Karpas-422 (cell line): ENCODE results near the gene SORBS1. TPM values are rescaled to one million over a fixed set of nuclear protein-coding genes. Genes with fewer than 3 reads are reported as not detected.
A peak's percentile ranks its signal among the peaks of the same experiment; 100 is the strongest.

Experiments used
- DNase-seq: peaks from one replicate; pipeline ENCODE4 v3.0.0-alpha.2; 2015
- H2AFZ ChIP-seq: fragments of 200-600 bp; sonication (generic); 2 replicates; pipeline ENCODE4 v1.6.1; 2014; ENCODE audit warnings: antibody characterized with exemption, low read length, mixed read lengths
- H3K27ac ChIP-seq: fragments of 200-600 bp; sonication (generic); 2 replicates; pipeline ENCODE4 v1.5.1; 2014; ENCODE audit warnings: mild to moderate bottlenecking, low read length, moderate library complexity
- H3K27me3 ChIP-seq: fragments of 200-600 bp; sonication (generic); 2 replicates; pipeline ENCODE4 v1.6.1; 2014; ENCODE audit warnings: low read length, mixed read lengths
- H3K36me3 ChIP-seq: fragments of 200-600 bp; sonication (generic); 2 replicates; pipeline ENCODE4 v1.6.1; 2014; ENCODE audit warnings: low read length, mixed read lengths; ENCODE audit not compliant: insufficient read depth
- H3K4me1 ChIP-seq: fragments of 200-600 bp; sonication (generic); 2 replicates; pipeline ENCODE4 v1.6.1; 2014; ENCODE audit warnings: mild to moderate bottlenecking, low read length, mixed read lengths
- H3K4me2 ChIP-seq: fragments of 200-600 bp; sonication (generic); 2 replicates; pipeline ENCODE4 v1.6.1; 2014; ENCODE audit warnings: low read length, low read depth, mild to moderate bottlenecking; ENCODE audit not compliant: poor library complexity, severe bottlenecking
- H3K4me3 ChIP-seq: fragments of 200-600 bp; sonication (generic); 2 replicates; pipeline ENCODE4 v1.5.1; 2014; ENCODE audit warnings: mild to moderate bottlenecking, antibody characterized with exemption, low read length, mixed read lengths
- H3K79me2 ChIP-seq: fragments of 200-600 bp; sonication (generic); 2 replicates; pipeline ENCODE4 v1.6.1; 2014; ENCODE audit warnings: mild to moderate bottlenecking, low read length, mixed read lengths
- H3K9ac ChIP-seq: fragments of 200-600 bp; sonication (generic); 2 replicates; pipeline ENCODE4 v1.6.0; 2014; ENCODE audit warnings: low read length
- H3K9me2 ChIP-seq: fragments of 200-600 bp; sonication (generic), shearing (Covaris generic); replicated peaks from 2 replicates; pipeline ENCODE4 v1.6.0; 2014; ENCODE audit warnings: mild to moderate bottlenecking, low read length, moderate library complexity; ENCODE audit not compliant: insufficient read depth
- H3K9me3 ChIP-seq: fragments of 300-700, 200-600 bp; sonication (generic); 2 replicates; pipeline ENCODE4 v1.6.1; 2014; ENCODE audit warnings: low read length, mixed read lengths
- H4K20me1 ChIP-seq: fragments of 200-600 bp; sonication (generic); 2 replicates; pipeline ENCODE4 v1.6.1; 2014; ENCODE audit warnings: mild to moderate bottlenecking, antibody characterized with exemption, low read length, low read depth; ENCODE audit not compliant: insufficient read depth
- total RNA-seq: library from RNA; depleted of rRNA; stranded (reverse); fragments of >200 nt; shearing (Covaris generic); gene quantifications from 2 replicates; pipeline ENCODE4 v1.2.3, GENCODE V29; 2014; ENCODE audit warnings: low replicate concordance

SORBS1 gene
- total RNA-seq, 1 experiment from 2014 or later, result 0.15 TPM

DNA sequence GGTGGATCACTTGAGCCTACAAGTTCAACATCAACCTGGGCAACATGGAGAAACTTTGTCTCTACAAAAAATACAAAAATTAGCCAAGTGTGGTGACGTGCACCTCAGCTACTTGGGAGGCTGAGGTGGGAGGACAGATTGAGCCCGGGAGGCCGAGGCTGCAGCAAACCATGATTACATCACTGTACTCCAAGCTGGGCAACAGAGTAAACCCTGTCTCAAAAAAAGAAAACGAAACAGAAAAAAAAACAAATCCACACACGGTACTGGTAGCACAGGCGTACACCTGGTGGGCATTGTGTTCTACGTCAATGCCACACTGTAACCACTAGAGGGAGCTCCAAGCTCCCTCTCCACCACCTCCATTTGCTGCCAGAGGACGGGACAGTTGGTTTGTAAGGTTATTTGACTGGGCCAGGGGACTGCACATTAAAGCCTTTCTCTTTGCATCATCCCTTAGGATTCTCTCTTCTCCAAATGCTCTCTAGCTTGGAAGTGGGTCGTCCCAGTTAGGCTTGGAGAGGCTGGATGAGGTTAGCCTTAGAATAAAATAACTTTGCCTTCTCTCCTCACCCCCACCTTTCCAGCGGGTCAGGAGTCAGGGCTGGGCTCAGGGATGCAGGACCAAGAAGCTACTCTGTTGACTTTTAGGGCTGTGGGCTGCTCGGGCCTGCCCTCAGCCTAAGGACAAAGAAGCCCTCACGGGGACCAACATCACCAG is 130.8 kb downstream of the SORBS1 start:
- Histone ChIP-seq H3K4me2 (no peak overlapping the region), H4K20me1 (no peaks in the 10 kb centered on the region), H3K4me3 (no peak overlapping the region), H3K4me1 (no peaks in the 10 kb centered on the region), H3K27ac (no peak overlapping the region), H3K36me3 (no peaks in the 10 kb centered on the region), H3K9ac (no peak overlapping the region), H3K9me3 (no peaks in the 10 kb centered on the region), H2AFZ (no peak overlapping the region), H3K9me2 (no peaks in the 10 kb centered on the region), H3K79me2 (no peaks in the 10 kb centered on the region), H3K27me3 (no peaks in the 10 kb centered on the region)
- peak; percentile 68 for DNase-seq

DNA sequence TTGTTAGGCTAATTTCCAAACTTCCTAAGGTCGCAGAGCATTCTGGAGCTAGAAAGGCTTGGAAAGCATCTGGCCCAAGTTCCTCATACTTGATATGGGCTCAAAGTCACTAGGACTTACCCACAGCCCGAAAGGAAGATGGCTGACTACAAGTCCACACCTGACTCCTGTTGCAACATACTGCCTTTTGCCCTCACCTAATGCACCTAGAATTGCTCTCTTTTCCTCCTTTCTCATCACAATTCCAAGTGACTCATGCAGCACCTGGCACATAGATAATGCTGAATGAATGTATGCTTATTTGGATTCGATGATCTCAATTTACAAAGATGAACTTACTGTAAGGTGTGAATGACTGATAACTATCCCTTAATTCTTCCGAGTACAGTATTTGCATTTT is 131.5 kb downstream of the SORBS1 start:
- no peak overlapping the region for H3K27ac ChIP-seq
- H3K9me2 ChIP-seq, result no peaks in the 10 kb centered on the region
- no peaks in the 10 kb centered on the region for H3K9me3 ChIP-seq
- H3K9ac ChIP-seq, result no peak overlapping the region
- H4K20me1 ChIP-seq, result no peaks in the 10 kb centered on the region
- no peak overlapping the region for H3K4me3 ChIP-seq
- H2AFZ ChIP-seq, result no peak overlapping the region
- H3K4me2 ChIP-seq, result no peak overlapping the region
- no peaks in the 10 kb centered on the region for H3K4me1 ChIP-seq
- no peaks in the 10 kb centered on the region for H3K36me3 ChIP-seq
- DNase-seq, result no peak
- H3K27me3 ChIP-seq, result no peaks in the 10 kb centered on the region
- H3K79me2 ChIP-seq, result no peaks in the 10 kb centered on the region

DNA sequence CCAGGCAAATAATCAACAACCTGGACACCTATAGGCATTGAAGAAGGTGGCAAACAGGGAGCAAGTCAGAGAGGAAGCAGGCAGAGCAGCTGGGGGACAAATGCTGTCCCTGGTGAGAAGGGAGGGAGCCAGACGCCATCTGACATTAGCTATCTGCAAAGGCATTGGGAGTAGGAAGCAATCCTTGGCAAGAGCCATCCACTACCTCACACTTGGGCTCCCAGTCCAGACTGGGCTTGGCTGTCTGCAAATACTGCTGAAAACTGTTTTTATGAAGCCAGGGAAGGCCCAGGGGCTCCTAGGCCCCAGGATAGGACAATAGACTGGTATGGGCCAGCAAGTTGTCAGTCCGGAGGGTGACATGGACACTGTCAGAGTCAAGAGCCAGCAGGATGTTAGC is 132.5 kb downstream of the SORBS1 start:
- Histone ChIP-seq H3K4me2 (no peak overlapping the region), H3K79me2 (no peaks in the 10 kb centered on the region), H4K20me1 (no peaks in the 10 kb centered on the region), H3K4me1 (no peaks in the 10 kb centered on the region), H3K9me2 (no peaks in the 10 kb centered on the region), H3K9ac (no peak overlapping the region), H3K9me3 (no peaks in the 10 kb centered on the region), H3K27me3 (no peaks in the 10 kb centered on the region), H3K27ac (no peak overlapping the region), H3K36me3 (no peaks in the 10 kb centered on the region), H2AFZ (no peak overlapping the region), H3K4me3 (no peak overlapping the region)
- no peak for DNase-seq

DNA sequence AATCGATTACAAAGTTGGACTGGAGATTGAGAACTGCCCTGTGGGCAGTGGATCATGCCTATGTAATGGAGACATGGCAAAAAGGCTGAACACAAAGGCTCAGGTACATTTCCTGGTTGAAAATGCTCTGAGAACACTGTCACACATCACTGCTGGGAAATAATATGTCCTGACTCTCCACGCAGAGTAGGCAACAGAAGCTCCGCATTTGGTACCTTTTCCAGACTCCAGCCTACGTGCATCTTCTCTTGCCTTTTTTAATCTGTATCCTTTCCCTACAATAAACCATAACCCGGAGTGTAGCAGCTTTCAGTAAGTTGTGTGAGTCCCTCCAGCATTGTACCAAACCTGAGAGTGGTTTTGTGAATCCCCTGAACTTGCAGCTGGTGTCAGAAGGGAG is 134.7 kb downstream of the SORBS1 start:
- Histone ChIP-seq H3K9ac (no peak overlapping the region), H3K27ac (no peak overlapping the region), H3K4me3 (no peak overlapping the region), H4K20me1 (no peaks in the 10 kb centered on the region), H3K4me1 (no peaks in the 10 kb centered on the region), H3K27me3 (no peaks in the 10 kb centered on the region), H3K4me2 (no peak overlapping the region), H2AFZ (no peak overlapping the region), H3K79me2 (no peaks in the 10 kb centered on the region), H3K36me3 (no peaks in the 10 kb centered on the region), H3K9me3 (no peaks in the 10 kb centered on the region), H3K9me2 (no peaks in the 10 kb centered on the region)
- DNase-seq, result no peak

DNA sequence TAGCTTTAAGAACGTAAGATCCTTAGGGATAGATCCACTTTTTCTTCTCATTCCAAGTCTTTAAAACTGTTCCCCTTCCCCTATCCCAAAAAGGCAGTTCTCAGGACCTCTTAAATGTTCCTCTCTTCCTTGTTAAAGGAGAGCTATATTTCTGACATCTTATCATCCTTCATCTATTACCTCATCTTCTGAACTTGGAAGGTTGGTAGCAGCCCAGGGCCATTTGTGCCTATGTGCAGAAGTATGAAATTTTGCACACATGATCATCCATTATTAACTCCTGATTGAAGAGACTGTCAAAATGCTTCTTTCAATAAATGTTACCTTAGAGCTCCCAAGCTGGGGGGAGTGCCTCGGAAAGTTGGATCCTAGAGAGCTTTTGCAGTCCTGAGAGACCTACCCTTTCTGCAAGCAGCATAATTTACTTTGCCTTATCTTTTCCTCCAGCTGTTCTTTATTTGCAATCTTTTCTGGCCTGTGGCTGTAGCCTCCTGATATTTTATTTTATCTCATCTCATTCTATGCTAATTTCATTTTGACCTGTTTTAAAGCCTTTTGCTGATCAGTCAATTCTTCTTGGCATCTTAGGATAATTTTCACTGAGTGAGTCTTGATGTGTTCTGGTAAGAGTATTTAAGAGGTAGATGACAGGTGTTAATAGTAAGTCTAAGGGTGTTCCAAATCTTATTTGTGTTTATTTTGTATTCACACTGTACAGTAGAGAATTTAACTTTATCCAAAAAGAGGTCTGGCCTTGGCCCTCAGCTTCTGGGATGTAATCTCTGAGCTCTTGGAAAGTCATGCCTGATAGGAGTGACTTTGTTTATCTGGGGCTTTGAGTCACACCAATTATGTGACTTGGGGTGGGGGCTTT is 135.3 kb downstream of the SORBS1 start:
- Histone ChIP-seq H3K4me1 (no peaks in the 10 kb centered on the region), H3K27ac (no peak overlapping the region), H3K9ac (no peak overlapping the region), H4K20me1 (no peaks in the 10 kb centered on the region), H3K4me2 (no peak overlapping the region), H3K79me2 (no peaks in the 10 kb centered on the region), H3K9me3 (no peaks in the 10 kb centered on the region), H2AFZ (no peak overlapping the region), H3K9me2 (no peaks in the 10 kb centered on the region), H3K4me3 (no peak overlapping the region), H3K27me3 (no peaks in the 10 kb centered on the region), H3K36me3 (no peaks in the 10 kb centered on the region)
- DNase-seq, result no peak

DNA sequence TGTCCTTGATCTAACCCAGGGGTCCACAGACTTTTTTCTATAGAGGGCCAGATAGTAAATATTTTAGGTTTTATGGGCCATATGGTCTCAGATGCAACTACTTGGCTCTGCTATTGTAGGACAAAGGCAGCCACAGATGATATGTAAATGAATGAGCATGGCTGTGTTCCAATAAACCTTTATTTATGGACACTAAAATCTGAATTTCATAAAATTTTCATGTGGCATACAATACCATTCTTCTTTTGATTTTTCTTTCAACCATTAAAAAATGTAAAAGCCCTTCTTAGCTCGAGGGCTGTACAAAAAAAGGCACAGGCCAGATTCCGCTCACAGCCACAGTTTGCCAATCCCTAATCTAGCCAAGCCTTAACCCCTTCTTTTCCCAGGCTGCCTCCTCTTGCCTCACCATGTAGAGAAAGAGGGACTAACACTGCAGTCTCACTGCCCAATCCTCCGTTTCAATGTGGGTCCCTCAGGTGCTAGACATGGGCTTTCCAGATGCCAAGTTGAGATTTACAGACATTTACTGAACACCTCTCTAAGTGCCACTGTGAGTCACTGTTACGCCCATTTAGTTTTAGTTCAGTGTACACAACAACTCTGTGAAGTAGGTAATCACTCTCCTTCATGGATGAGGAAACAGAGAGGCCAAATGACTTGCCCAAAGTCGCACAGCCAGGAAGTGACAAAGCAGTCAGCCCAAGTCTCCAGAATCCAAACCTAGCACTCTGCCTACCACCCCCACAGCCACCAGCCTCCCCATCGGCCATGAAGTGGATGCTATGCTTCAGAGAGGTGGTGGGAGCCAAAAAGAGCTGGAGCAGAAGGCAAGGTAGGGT is 137.8 kb downstream of the SORBS1 start:
- H3K9me2 ChIP-seq, result no peaks in the 10 kb centered on the region
- no peaks in the 10 kb centered on the region for H3K79me2 ChIP-seq
- H3K36me3 ChIP-seq, result no peaks in the 10 kb centered on the region
- H3K27me3 ChIP-seq, result no peaks in the 10 kb centered on the region
- no peak for DNase-seq
- no peak overlapping the region for H3K27ac ChIP-seq
- no peak overlapping the region for H2AFZ ChIP-seq
- no peaks in the 10 kb centered on the region for H3K4me1 ChIP-seq
- no peaks in the 10 kb centered on the region for H4K20me1 ChIP-seq
- H3K4me2 ChIP-seq, result no peak overlapping the region
- no peak overlapping the region for H3K4me3 ChIP-seq
- H3K9ac ChIP-seq, result no peak overlapping the region
- H3K9me3 ChIP-seq, result no peaks in the 10 kb centered on the region

DNA sequence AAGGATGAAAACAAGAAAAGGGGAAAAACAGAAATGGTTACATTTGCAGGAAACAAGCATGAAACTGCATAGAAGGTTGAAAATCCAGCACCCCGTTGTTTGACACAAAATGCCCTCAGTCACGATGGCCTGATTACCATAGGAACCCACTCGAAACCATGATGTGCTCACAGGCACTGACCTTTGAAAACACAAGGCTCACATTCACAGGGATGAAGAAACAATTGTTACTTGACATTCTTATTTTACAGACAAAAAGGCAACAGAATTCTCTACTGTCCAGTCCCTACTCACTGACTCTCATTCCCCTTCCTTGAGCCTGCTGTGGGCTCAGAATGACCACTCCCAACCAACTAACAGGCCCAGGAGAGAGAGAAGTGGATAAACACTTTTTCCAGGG is 138.9 kb downstream of the SORBS1 start:
- Histone ChIP-seq H3K9ac (no peak overlapping the region), H3K27me3 (no peaks in the 10 kb centered on the region), H3K27ac (no peak overlapping the region), H3K36me3 (no peaks in the 10 kb centered on the region), H2AFZ (no peak overlapping the region), H3K4me1 (no peaks in the 10 kb centered on the region), H3K9me2 (no peaks in the 10 kb centered on the region), H3K9me3 (no peaks in the 10 kb centered on the region), H4K20me1 (no peaks in the 10 kb centered on the region), H3K79me2 (no peaks in the 10 kb centered on the region), H3K4me2 (no peak overlapping the region), H3K4me3 (no peak overlapping the region)
- DNase-seq, result no peak

DNA sequence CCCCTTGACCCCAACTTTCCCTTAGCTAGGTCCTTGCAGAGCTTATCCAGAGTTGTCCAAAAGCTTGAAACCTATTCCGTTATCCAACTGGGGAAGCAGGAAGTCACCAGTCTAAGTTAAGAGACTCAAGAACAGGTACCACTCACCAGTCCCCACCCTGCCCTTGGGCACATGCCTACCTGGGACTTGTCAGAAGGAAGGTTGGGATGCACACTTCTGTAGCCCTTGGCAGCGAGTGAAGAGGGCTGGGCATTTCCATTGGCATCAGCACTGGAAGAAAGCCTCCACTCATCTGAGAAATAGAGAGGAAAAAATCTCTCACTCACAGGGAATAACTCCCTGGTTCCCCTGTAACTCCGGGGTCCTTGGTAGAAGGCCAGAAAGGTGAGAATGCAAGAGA is 139.4 kb downstream of the SORBS1 start:
- no peaks in the 10 kb centered on the region for H3K9me2 ChIP-seq
- DNase-seq, result no peak
- H3K4me1 ChIP-seq, result no peaks in the 10 kb centered on the region
- H3K4me3 ChIP-seq, result no peak overlapping the region
- no peaks in the 10 kb centered on the region for H3K36me3 ChIP-seq
- no peaks in the 10 kb centered on the region for H3K9me3 ChIP-seq
- no peaks in the 10 kb centered on the region for H3K27me3 ChIP-seq
- no peaks in the 10 kb centered on the region for H3K79me2 ChIP-seq
- no peak overlapping the region for H2AFZ ChIP-seq
- H3K4me2 ChIP-seq, result no peak overlapping the region
- no peak overlapping the region for H3K27ac ChIP-seq
- no peaks in the 10 kb centered on the region for H4K20me1 ChIP-seq
- H3K9ac ChIP-seq, result no peak overlapping the region
